Breast epithelium (tissue), 3 donors: ENCODE measurements around the gene WDSUB1.

Experiments
- CTCF ChIP-seq, 3 donors: fragments of 450-650 bp; IDR thresholded peaks; one replicate each; pipeline ENCODE4 v1.5.1; 2016 to 2017; ENCODE audit warnings: antibody characterized with exemption in 3 of 3, mild to moderate bottlenecking in 3 of 3, moderate library complexity in 3 of 3
- POLR2A ChIP-seq: fragments of 450-650 bp; IDR thresholded peaks from one replicate; pipeline ENCODE4 v1.6.1; 2016; ENCODE audit warnings: antibody characterized with exemption, mild to moderate bottlenecking, moderate library complexity
- POLR2AphosphoS5 ChIP-seq, 3 donors: sonication (generic); formaldehyde crosslinking; IDR thresholded peaks; one replicate each; pipeline ENCODE4 v1.6.1; 2017; ENCODE audit warnings: antibody characterized with exemption in 3 of 3

GRCh38 chr2:159272156-159272555, 14.3 kb downstream of the WDSUB1 start:
- no peak for TF ChIP-seq CTCF (IDR thresholded peaks at IDR 0.05)
- no peak for TF ChIP-seq POLR2A
- no peak for TF ChIP-seq POLR2AphosphoS5 (IDR thresholded peaks at IDR 0.05)
